Nasal cavity respiratory epithelium epithelial cell of viscerocranial mucosa (primary cell): Measurements from ENCODE around the gene AKT1. TPM values are rescaled to one million over a fixed set of nuclear protein-coding genes. Genes with fewer than 3 reads are reported as not detected.

Source experiments
- total RNA-seq: library from RNA; depleted of rRNA; stranded (reverse); fragments of >200 nt; gene quantifications from 2 replicates; pipeline ENCODE4 v1.2.3, GENCODE V29; 2014

Gene AKT1
- total RNA-seq = 88.9 and 171 TPM in 2 replicates

GRCh38 chr14:104794993-104795780, at the start of gene AKT1:
Gene AKT1, minus strand, starts transcription at chr14:104795748. Its CDS starts 3,105 bp downstream, at chr14:104792643.

GRCh38 chr14:104800771-104801519, 5.4 kb upstream of the AKT1 start, which contains the start of gene ZBTB42:
Gene ZBTB42, plus strand, starts transcription at chr14:104801101. Its CDS starts 97 bp downstream, at chr14:104801198.

GRCh38 chr14:104752735-104753527, 42.6 kb downstream of the AKT1 start, which contains the start of gene SIVA1:
Gene SIVA1, plus strand, starts transcription at chr14:104753147. Its CDS starts 55 bp downstream, at chr14:104753202.

GRCh38 chr14:104723651-104724406, 71.7 kb downstream of the AKT1 start, which contains the start of gene ADSS1:
Gene ADSS1, plus strand, starts transcription at chr14:104724229. Its CDS starts 42 bp downstream, at chr14:104724271.

Other genes with a start within 250 kb of the AKT1 start
- gene C14orf180, start 216.0 kb downstream of the AKT1 start, total RNA-seq = not detected in 2 replicates
- gene TMEM179, start 191.0 kb downstream of the AKT1 start, total RNA-seq = not detected in 2 replicates
- gene INF2, start 106.1 kb downstream of the AKT1 start, total RNA-seq = 24.3 and 84.5 TPM in 2 replicates
- 3.8 and 11.5 TPM in 2 replicates for gene ADSS1, start 71.5 kb downstream of the AKT1 start, total RNA-seq
- 31.0 and 56.4 TPM in 2 replicates for gene SIVA1, start 42.6 kb downstream of the AKT1 start, total RNA-seq
- gene ZBTB42, start 5.4 kb upstream of the AKT1 start, total RNA-seq = 3.8 and 5.1 TPM in 2 replicates
- gene CEP170B, start 69.5 kb upstream of the AKT1 start, total RNA-seq = 37.6 and 72.1 TPM in 2 replicates
- gene PLD4, start 129.1 kb upstream of the AKT1 start, total RNA-seq = not detected in 2 replicates
- 283 and 1,136 TPM in 2 replicates for gene AHNAK2, start 182.6 kb upstream of the AKT1 start, total RNA-seq
- gene CLBA1, start 190.0 kb upstream of the AKT1 start, total RNA-seq = 11.8 and 13.0 TPM in 2 replicates
- 34.6 and 44.4 TPM in 2 replicates for gene CDCA4, start 225.3 kb upstream of the AKT1 start, total RNA-seq